ENCODE results near the gene CCDC33. TPM values are rescaled to one million over a fixed set of nuclear protein-coding genes. Genes with fewer than 3 reads are reported as not detected.

The CCDC33 gene
- total RNA-seq, 4 donors from 2014 or later = not detected

DNA sequence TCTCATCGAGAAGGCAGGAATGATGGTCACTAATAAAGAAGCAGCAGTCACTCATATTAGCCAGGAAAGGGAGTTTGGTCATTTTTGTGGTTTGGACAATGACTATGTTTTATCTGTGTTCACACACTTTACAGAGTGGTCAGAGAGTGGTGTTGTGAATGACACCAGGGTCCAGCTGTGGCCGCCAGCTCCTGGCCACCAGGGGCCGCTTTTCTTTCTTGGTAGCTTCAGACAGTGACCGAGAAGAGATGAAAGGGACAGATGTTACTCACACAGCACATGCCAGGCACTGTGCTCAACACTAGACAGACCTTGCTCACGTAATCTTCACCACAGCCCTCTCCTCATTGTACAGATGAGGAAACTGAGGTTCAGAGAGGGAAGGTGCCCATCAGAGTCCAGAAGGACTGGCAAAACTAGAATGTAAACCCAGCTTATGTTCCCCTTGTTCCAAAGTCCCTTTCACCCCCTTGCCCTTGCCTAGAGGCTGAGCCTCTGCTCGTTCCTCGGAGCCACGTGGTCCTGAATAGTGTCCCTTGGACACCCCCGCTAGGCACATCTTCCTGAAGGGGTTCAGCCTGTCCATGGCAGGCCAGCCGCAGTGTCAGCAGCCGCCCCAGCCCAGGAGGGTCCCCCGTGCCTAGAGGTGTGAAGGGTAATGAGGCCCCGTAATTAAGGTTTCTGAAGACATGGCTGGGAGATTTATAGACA, 75.8 kb downstream of the CCDC33 start:
- TF ChIP-seq, protein P1, sequence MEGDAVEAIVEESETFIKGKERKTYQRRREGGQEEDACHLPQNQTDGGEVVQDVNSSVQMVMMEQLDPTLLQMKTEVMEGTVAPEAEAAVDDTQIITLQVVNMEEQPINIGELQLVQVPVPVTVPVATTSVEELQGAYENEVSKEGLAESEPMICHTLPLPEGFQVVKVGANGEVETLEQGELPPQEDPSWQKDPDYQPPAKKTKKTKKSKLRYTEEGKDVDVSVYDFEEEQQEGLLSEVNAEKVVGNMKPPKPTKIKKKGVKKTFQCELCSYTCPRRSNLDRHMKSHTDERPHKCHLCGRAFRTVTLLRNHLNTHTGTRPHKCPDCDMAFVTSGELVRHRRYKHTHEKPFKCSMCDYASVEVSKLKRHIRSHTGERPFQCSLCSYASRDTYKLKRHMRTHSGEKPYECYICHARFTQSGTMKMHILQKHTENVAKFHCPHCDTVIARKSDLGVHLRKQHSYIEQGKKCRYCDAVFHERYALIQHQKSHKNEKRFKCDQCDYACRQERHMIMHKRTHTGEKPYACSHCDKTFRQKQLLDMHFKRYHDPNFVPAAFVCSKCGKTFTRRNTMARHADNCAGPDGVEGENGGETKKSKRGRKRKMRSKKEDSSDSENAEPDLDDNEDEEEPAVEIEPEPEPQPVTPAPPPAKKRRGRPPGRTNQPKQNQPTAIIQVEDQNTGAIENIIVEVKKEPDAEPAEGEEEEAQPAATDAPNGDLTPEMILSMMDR (IDR thresholded peaks at IDR 0.05) = peak in 1 of 5 experiments; percentile 10
- no peak for TF ChIP-seq POLR2A (IDR thresholded peaks at IDR 0.05)
- H3K4me3 ChIP-seq = no peak overlapping the region
- 61% methylated on average over 10 to 13 of the region's 13 CpGs for WGBS, 2 donors
- no peaks in the 10 kb centered on the region for H3K9me3 ChIP-seq
- no peak for DNase-seq (ENCODE audit: low spot score in 2 of 2)
- peaks cover 0 to 21% (median 12%) of the 10 kb centered on the region in 4 donors for H3K4me1 ChIP-seq
- H3K36me3 ChIP-seq = no peaks in the 10 kb centered on the region
- H3K27ac ChIP-seq = no peak overlapping the region
- peaks cover 0 to 23% of the 10 kb centered on the region in 2 donors for H3K27me3 ChIP-seq

- TF ChIP-seq POLR2A (IDR thresholded peaks at IDR 0.05) (no peak), EP300 (IDR thresholded peaks at IDR 0.05) (no peak)
- Histone ChIP-seq H3K9me3 (no peaks in the 10 kb centered on the region), H3K4me1 (peaks cover 0 to 27% (median 16%) of the 10 kb centered on the region in 4 donors), H3K27ac (no peak overlapping the region), H3K4me3 (no peak overlapping the region), H3K36me3 (no peaks in the 10 kb centered on the region), H3K27me3 (peaks cover 0 to 16% of the 10 kb centered on the region in 2 donors)
- 70 to 85% methylated on average over 9 of the region's 9 CpGs for WGBS, 2 donors
- DNase-seq (ENCODE audit: low spot score in 2 of 2) = no peak
These were observed 76.4 kb downstream of the CCDC33 start for GRCh38 chr15:74312445-74313007.

- Histone ChIP-seq H3K36me3 (no peaks in the 10 kb centered on the region), H3K27ac (no peak overlapping the region), H3K27me3 (peaks cover 0 to 3% of the 10 kb centered on the region in 2 donors), H3K4me3 (no peak overlapping the region), H3K4me1 (peaks cover 0 to 41% (median 24%) of the 10 kb centered on the region in 4 donors), H3K9me3 (no peaks in the 10 kb centered on the region)
- WGBS, 2 donors = 92 to 95% methylated on average over 7 of the region's 7 CpGs
- TF ChIP-seq POLR2A (IDR thresholded peaks at IDR 0.05) (no peak), EP300 (IDR thresholded peaks at IDR 0.05) (no peak)
- TF ChIP-seq, protein P1 (IDR thresholded peaks at IDR 0.05) = no peak
- DNase-seq (ENCODE audit: low spot score in 2 of 2) = no peak
These were observed 77.8 kb downstream of the CCDC33 start for GRCh38 chr15:74313889-74314288.

GRCh38 chr15:74314795-74315438, 78.8 kb downstream of the CCDC33 start:
- H3K27me3 ChIP-seq = no peaks in the 10 kb centered on the region
- WGBS, 2 donors = 70 to 84% methylated on average over 7 to 11 of the region's 13 CpGs
- TF ChIP-seq EP300 (IDR thresholded peaks at IDR 0.05) = no peak
- TF ChIP-seq, protein P1 (IDR thresholded peaks at IDR 0.05) = no peak
- TF ChIP-seq POLR2A (IDR thresholded peaks at IDR 0.05) = no peak
- no peak for DNase-seq (ENCODE audit: low spot score in 2 of 2)
- H3K27ac ChIP-seq = no peak overlapping the region
- H3K4me3 ChIP-seq = no peak overlapping the region
- peaks cover 0 to 51% (median 29%) of the 10 kb centered on the region in 4 donors for H3K4me1 ChIP-seq
- H3K9me3 ChIP-seq = no peaks in the 10 kb centered on the region
- no peaks in the 10 kb centered on the region for H3K36me3 ChIP-seq

DNA sequence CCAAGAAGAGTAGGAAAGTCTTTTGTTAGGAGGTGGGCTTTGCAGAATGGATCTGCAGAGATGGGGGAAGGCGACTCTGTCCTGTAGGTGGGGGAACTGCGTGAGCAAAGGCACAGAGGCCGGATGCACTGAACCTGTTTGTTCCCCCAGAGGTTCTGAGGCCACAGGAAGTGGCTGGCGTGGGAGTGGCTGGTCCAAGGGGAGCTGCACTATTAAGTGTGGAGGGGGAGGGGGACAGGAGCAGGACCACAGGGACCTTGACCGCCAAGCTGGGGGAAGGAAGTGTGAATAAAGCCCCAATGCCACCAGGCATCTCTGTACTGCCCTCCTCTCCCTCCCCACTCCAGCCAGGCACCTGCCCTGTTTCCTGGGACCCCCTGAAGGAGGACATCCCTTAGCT, 79.5 kb downstream of the CCDC33 start:
- TF ChIP-seq, protein P1 (IDR thresholded peaks at IDR 0.05) = no peak
- TF ChIP-seq POLR2A (IDR thresholded peaks at IDR 0.05) = no peak
- TF ChIP-seq EP300 (IDR thresholded peaks at IDR 0.05) = no peak
- no peak overlapping the region for H3K4me3 ChIP-seq
- DNase-seq (ENCODE audit: low spot score in 2 of 2) = no peak
- H3K4me1 ChIP-seq = peaks cover 0 to 58% (median 31%) of the 10 kb centered on the region in 4 donors
- WGBS, 2 donors = 53 to 59% methylated on average over 5 of the region's 5 CpGs
- no peaks in the 10 kb centered on the region for H3K36me3 ChIP-seq
- H3K27ac ChIP-seq = no peak overlapping the region
- no peaks in the 10 kb centered on the region for H3K27me3 ChIP-seq
- no peaks in the 10 kb centered on the region for H3K9me3 ChIP-seq
